HG02973 (cell line): ENCODE results near the gene RASAL2.
A peak's percentile ranks its signal among the peaks of the same experiment; 100 is the strongest.

Experiments
- ATAC-seq: cut with Tn5 transposase; IDR thresholded peaks from one replicate; pipeline ENCODE4 v1.9.1; 2021; ENCODE audit warnings: moderate library complexity; ENCODE audit not compliant: unreplicated experiment

Gene RASAL2

DNA sequence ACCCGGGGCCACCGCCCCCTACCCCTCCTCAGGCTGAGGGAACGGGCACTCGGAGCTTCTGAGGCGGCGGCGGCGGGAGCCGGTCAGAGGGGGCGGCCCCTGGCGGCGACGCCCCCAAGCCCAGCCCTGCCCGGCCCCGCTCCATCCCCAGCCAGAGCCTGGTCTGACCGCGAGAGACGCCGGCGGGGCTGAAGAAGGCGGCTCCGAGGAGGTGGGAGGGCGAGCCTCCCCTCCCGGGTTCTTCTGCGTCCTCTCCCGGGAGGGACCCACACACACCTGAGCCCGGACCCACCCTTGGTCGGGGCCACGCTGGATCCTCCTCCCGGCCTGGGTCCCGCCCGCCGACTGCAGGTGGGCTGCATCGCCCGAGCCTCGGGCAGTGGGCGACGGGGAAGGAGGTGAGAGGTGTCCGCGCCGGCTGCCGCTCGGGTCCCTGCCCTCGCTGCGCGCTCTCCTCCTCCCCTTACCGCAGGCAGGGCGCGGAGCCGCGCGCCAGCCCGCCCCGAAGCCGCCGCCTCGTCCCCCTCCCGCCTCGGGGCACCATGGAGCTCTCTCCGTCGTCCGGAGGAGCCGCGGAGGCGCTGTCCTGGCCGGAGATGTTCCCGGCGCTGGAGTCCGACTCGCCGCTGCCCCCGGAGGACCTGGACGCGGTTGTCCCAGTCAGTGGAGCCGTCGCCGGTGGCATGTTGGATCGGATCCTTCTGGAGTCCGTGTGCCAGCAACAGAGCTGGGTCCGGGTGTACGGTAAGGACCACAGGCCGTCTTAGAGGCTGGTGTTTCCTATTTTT, at the start of gene RASAL2:
RASAL2 (plus strand) TSS at position 154 of the 788 bp plus-strand sequence; CDS start at position 543, 389 bp downstream.
- ATAC-seq: peak; percentile 40

DNA sequence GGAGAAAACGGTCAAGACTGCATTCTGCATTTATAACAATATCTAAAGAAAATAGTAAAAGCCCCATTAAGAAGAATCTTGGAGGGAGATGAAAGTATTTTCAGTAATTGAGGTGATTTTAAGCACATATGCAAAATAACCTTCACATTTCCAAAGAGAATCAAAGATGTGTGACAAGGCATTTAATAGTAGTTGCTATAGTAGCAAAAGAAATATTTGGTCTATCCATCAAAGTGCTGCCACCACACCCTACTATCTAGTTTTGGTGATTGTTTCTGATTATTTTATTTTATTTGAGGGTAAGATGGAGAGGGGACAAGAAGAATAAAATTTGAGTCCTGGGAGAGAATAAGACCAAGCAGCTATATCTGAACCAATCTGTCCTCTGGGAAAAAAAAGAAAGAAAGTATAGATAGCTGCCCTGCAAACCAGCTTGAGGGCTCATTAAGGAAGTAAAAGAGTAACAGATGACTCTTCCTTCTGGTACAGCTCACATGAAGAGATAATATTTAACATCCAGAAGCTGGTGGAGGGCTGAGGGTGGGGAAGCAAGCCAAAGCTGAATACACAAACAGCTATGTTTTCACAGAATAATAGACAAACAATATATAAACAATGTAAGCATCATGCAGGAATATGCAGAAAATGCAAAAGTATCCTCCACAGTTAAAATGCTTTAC, 47.2 kb upstream of the RASAL2 start:
- ATAC-seq: no peak

DNA sequence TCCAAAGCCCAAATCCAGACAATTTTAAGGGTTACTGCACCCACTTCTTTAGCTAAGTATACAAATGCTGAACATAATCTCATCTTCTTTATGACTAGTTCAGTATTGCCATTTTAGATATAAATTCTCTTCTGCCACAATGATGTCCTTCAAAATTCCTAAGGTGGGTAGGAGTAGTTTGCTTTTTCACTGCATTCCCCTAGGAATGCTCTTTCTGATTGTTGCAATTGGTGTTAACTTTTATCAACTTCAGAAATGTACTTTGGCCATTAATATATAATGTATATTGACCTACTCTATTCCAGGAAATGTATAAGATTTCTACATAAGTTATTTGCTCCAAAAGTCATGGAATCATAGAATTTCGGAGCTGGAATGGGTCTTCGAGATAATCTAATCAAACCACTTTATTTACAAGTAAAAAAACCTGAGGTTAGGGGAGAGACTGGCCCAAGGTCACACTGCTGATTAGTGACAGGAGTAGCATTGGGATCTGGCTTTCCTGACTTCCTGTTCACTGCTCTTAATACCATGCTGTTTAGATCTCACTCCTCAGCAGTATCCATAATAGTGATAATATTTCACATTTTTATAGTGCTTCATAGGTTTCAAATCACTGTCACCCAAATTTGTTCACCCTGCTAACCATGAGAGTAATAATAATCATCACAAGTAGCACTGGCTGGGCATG, 46.4 kb upstream of the RASAL2 start:
- no peak for ATAC-seq

DNA sequence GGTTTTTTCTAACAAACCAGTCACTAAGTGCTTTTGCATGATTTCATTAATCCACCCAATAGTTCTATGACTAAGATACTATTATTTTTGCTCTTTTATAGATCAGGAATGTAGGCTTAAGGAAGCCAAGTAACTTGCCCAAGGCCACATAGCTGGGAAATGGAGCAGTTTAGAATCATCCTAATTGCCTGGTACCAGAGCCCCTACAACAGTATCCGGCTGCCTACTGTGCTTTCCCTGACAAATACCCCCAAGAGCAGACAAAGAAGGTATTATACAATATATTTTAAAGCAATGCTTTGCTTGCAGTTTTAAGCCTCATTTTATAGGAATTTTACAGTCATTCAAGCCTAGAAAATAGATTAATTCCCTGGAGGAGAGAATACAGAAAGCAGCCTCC, 45.5 kb upstream of the RASAL2 start:
- ATAC-seq: no peak

DNA sequence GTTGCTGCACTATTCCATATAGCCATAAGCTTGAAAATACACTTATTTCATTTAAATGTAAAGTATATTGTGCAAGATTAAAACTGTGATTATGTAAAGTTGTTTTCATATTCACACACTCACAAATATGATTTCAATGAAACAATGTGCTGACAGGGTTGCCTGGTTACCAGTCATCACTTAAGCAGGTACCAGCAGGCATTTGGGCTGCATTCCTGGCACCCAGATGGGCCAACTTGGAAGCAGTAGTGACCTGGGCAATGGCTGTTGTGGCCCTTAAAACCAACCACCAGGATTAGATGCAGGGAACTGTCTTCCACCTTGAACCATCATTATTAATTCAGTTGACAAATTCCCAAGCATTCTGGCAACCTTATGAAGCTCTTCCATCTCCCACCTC, 45.0 kb upstream of the RASAL2 start:
- no peak for ATAC-seq

DNA sequence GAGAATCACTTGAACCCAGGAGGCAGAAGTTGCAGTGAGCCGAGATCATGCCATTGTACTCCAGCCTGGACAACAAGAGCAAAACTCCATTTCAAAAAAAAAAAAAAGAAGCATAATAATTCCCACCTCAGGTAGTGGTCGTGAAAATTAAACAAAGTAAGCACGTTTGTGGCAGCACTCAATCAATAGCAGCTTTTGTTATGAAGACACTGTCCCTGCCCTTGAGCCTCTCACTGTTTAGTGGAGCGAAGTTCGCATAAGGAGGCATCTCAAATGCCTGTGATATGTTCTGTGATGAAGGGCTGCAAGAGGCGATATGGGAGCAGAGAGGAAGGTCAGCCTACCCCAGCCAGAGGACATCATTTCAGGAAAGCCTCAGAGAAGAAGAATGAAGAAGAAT, 43.8 kb upstream of the RASAL2 start:
- ATAC-seq: no peak

GRCh38 chr1:178051071-178051470, 42.8 kb upstream of the RASAL2 start:
- no peak for ATAC-seq

- ATAC-seq: no peak
Measured at GRCh38 chr1:178052650-178053461, 41.0 kb upstream of the RASAL2 start.

GRCh38 chr1:178055093-178055492, 38.8 kb upstream of the RASAL2 start:
- ATAC-seq: no peak

GRCh38 chr1:178055779-178056471, 38.0 kb upstream of the RASAL2 start:
- ATAC-seq: peak; percentile 95

- no peak for ATAC-seq
Measured at GRCh38 chr1:178057141-178057765, 36.7 kb upstream of the RASAL2 start.

DNA sequence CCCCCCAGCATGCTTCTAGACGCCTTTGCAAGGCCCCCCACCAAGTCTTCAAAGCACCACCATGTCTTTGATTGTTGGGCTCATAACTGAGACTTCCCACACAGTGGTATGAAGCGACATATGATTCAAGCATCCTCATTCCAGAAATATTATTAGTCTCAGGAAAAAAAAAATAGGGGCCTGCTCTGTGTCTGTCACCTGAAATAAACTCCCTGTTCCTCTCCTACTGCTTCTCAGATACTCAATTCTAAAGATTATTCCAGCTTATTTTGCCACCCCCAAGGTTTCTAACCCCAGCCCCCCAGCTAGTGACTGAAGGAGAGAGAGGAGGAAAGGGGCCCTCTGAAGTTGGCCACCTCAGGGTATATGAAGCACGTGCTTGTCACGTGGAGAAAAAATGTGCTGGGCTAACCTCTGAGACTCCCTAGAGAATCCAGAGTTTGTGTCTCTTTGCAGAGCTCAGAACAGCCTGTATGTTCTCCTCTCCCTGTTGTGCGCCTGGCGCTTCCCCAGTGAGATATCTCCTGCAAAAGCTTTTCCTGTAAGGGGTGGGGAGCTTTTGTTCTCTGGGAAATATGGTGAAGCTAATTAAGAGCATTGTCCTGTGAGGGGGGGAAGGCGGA, 35.9 kb upstream of the RASAL2 start:
- ATAC-seq: no peak

- no peak for ATAC-seq
Measured at GRCh38 chr1:178060789-178061556, 32.9 kb upstream of the RASAL2 start.

- ATAC-seq: no peak
Measured at GRCh38 chr1:178061620-178062019, 32.3 kb upstream of the RASAL2 start.

- no peak for ATAC-seq
Measured at GRCh38 chr1:178064191-178064821, 29.6 kb upstream of the RASAL2 start.

DNA sequence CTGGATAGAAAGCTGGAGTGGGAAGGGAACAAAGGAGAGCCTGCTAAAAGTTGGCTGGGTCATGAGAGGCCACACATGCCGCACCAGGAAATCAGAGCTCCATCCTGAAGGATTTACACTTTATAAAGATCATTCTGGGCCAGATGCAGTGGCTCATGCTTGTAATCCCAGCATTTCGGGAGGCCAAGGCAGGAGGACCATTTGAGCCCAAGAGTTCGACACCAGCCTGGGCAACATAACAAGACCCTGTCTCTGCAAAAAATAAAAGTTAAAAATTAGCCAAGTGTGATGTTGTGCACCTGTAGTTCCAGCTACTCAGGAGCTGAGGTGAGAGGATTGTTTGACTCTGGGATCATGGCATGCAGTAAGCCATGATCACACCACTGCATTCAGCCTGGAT, 28.7 kb upstream of the RASAL2 start:
- no peak for ATAC-seq

GRCh38 chr1:178066296-178066907, 27.5 kb upstream of the RASAL2 start:
- peak; percentile 19 for ATAC-seq
